ENCODE results near the gene MAP2K5.

Gene MAP2K5

DNA sequence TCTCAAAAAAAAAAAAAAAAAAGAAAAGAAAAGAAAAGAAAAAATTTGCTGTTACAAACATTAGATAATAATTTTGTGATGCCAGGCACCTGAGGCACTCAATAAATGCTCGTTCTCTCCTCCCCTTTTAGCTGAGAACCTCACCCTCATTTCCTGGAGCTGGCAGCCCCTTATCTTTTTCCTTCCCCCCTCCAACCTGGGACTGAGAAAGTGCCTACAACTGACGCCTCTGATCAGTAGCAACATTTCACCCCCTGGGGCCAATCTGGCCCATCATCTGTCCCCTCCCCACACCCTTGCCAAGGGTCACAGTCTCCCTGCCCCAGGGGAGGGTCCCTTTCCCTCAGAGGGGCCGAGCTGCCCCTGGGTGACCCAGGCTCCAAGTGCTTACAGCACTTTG is 309.9 kb downstream of the MAP2K5 start:
- FAIRE-seq (no peak), DNase-seq (ENCODE audit: low spot score) (no peak)

DNA sequence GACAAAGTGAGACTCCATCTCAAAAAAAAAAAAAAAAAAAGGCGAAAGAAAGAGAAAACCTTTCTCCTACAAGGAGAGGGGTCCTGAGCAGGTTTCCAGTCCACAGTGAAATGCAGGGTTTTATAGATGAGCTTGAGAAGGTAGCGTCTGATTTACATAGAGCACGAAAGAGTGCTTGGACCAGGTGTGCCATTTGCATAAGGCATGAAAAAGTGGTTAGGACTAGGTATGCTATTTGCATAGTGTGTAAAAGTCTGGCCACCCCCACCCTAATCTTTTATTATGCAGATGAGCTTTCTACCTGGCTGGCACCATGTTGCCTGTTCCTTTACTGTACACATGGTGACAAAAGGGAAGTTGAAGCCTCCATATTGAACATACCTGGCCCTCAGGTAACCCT is 311.0 kb downstream of the MAP2K5 start:
- DNase-seq (ENCODE audit: low spot score) (no peak), FAIRE-seq (no peak)

DNA sequence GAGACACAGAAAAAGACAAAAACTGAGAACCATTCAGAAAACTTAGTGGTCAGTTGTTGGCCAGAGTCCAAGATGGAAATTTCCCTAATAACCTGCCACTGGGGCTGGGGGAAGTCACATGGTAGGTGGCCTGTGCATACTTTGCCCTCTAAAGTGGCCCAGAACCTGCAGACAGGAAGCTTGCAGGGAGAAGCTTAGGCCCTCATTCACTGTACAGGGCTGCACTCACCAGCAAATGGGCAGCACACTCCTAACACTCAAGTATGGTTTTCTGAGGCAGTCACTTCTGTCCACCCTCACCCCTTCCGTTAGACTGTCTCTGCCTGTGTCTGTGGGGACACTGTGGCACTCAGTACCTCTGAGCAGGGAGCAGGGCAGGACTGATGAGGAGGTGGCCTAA is 311.9 kb downstream of the MAP2K5 start:
- FAIRE-seq = no peak
- DNase-seq (ENCODE audit: low spot score) = no peak

DNA sequence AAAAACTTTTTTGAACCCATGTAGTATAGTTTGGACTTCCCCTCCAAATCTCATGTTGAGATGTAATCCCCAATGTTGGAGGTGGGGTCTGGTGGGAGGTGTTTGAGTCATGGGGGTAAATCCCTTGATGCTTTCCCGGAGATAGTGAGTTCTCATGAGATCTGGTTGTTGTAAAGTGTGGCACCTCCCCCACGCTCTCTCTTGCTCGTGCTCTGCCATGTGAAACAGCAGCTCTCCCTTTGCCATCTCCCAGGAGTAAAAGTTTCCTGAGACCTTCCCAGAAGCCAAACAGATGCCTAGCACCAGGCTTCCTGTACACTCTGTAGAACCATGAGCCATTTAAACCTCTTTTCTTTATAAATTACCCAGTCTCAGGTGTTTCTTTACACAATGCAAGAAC is 313.3 kb downstream of the MAP2K5 start:
- FAIRE-seq = no peak
- no peak for DNase-seq (ENCODE audit: low spot score)

All from RCC 7860 (cell line).